GM23248 (cell line): Measurements from ENCODE around the gene TENT4A.

Source experiments
- EZH2 ChIP-seq: fragments of 200-600 bp; sonication (generic); IDR thresholded peaks from 2 replicates; pipeline ENCODE4 v1.6.1; 2018; ENCODE audit warnings: antibody characterized with exemption, mild to moderate bottlenecking; ENCODE audit not compliant: insufficient read depth, poor library complexity, severe bottlenecking
- EZH2phosphoT487 ChIP-seq: fragments of 200-600 bp; sonication (generic); IDR thresholded peaks from 2 replicates; pipeline ENCODE4 v1.6.1; 2018; ENCODE audit warnings: antibody characterized with exemption, moderate library complexity, mild to moderate bottlenecking, low read depth; ENCODE audit not compliant: insufficient read depth

DNA sequence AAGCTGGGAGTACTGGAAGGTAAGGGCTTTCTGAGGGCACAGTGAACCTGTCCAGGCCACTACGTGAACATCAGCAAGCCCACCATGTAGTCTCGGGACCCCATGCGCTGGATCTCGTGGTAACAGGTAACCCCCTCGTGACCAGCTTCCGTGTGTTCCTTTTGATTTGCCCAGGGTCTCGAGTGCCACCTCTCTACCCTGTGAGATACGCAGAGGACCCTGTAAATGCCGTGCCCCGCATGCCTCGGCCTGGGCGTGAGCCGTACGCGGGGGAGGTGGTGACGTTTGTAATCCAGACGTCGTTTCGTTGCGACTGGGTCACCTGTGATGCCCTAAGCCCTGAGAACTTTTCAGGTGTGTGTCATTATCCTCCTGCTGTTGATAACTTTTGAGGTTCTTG, 45.5 kb downstream of the TENT4A start:
- TF ChIP-seq EZH2, result no peak
- no peak for TF ChIP-seq EZH2phosphoT487
